Loucy (cell line): ENCODE results near the gene CDK16.

Experiments used
- CTCF ChIP-seq: fragments of 200-600 bp; sonication (generic); conservative IDR thresholded peaks from 2 replicates; pipeline ENCODE4 v1.5.1; 2014; ENCODE audit warnings: mild to moderate bottlenecking, antibody characterized with exemption, low read length
- EZH2phosphoT487 ChIP-seq: fragments of 200-600 bp; IDR thresholded peaks from 2 replicates; pipeline ENCODE4 v1.6.1; 2018; ENCODE audit warnings: antibody characterized with exemption, mild to moderate bottlenecking, moderate library complexity, borderline replicate concordance

- no peak for TF ChIP-seq CTCF
- TF ChIP-seq EZH2phosphoT487: no peak
Measured at GRCh38 chrX:47191806-47192401, 26.6 kb upstream of the CDK16 start.
